OCI-LY1 (cell line): ENCODE results near the gene MYO1D.
A peak's percentile ranks its signal among the peaks of the same experiment; 100 is the strongest.

ENCODE experiments used
- H2AFZ ChIP-seq: fragments of 200-600 bp; sonication (generic), shearing (Covaris generic); 2 replicates; pipeline ENCODE4 v1.6.0; 2014; ENCODE audit warnings: antibody characterized with exemption, mild to moderate bottlenecking, low read length
- H3F3A ChIP-seq: fragments of 200-600 bp; sonication (generic), shearing (Covaris generic); 2 replicates; pipeline ENCODE4 v1.6.0; 2014; ENCODE audit warnings: mild to moderate bottlenecking, antibody characterized with exemption, low read length, moderate library complexity; ENCODE audit not compliant: insufficient read depth
- H3K27ac ChIP-seq: fragments of 200-600 bp; sonication (generic); 2 replicates; pipeline ENCODE4 v1.5.1; 2014; ENCODE audit warnings: low read length, mixed run types, mild to moderate bottlenecking, low read depth; ENCODE audit not compliant: poor library complexity, severe bottlenecking
- H3K27me3 ChIP-seq: fragments of 200-600 bp; sonication (generic); 2 replicates; pipeline ENCODE4 v1.6.0; 2014; ENCODE audit warnings: antibody characterized with exemption, mild to moderate bottlenecking, low read length, moderate library complexity; ENCODE audit not compliant: insufficient read depth
- H3K36me3 ChIP-seq: fragments of 200-600 bp; sonication (generic); 2 replicates; pipeline ENCODE4 v1.6.1; 2014; ENCODE audit warnings: mild to moderate bottlenecking, antibody characterized with exemption, low read length, moderate library complexity, mixed read lengths; ENCODE audit not compliant: insufficient read depth
- H3K4me1 ChIP-seq: fragments of 200-600 bp; sonication (generic); 2 replicates; pipeline ENCODE4 v1.5.1; 2014; ENCODE audit warnings: mild to moderate bottlenecking, low read length, moderate library complexity; ENCODE audit not compliant: insufficient read depth, severe bottlenecking
- H3K4me2 ChIP-seq: fragments of 200-600 bp; sonication (generic), shearing (Covaris generic); 2 replicates; pipeline ENCODE4 v1.6.1; 2014; ENCODE audit warnings: low read length
- H3K4me3 ChIP-seq: fragments of 200-600 bp; sonication (generic); 2 replicates; pipeline ENCODE4 v1.5.1; 2014; ENCODE audit warnings: low read length, low read depth, mild to moderate bottlenecking, mixed read lengths; ENCODE audit not compliant: poor library complexity, severe bottlenecking
- H3K79me2 ChIP-seq: fragments of 200-600 bp; shearing (Covaris generic); 2 replicates; pipeline ENCODE4 v1.6.1; 2016; ENCODE audit warnings: mixed run types, low read length, mixed read lengths; ENCODE audit not compliant: insufficient read depth
- H3K9ac ChIP-seq: fragments of 200-600 bp; sonication (generic), shearing (Covaris generic); 2 replicates; pipeline ENCODE4 v1.6.1; 2014; ENCODE audit warnings: mild to moderate bottlenecking, low read length, mixed read lengths
- H3K9me2 ChIP-seq: fragments of 200-600 bp; sonication (generic), shearing (Covaris generic); 2 replicates; pipeline ENCODE4 v1.6.1; 2014; ENCODE audit warnings: low read depth, mild to moderate bottlenecking, low read length, mixed read lengths
- H3K9me3 ChIP-seq: fragments of 200-600 bp; shearing (Covaris generic); 2 replicates; pipeline ENCODE4 v1.6.1; 2014; ENCODE audit warnings: low read length, mixed read lengths
- H4K20me1 ChIP-seq: fragments of 200-600 bp; sonication (generic), shearing (Covaris generic); 2 replicates; pipeline ENCODE4 v1.6.0; 2016; ENCODE audit warnings: mild to moderate bottlenecking, low read length; ENCODE audit not compliant: insufficient read depth
- CTCF ChIP-seq: fragments of 200-600 bp; sonication (generic), shearing (Covaris generic); IDR thresholded peaks from 2 replicates; pipeline ENCODE4 v1.5.1; 2017; ENCODE audit warnings: mild to moderate bottlenecking, antibody characterized with exemption, low read length, moderate library complexity, mixed read lengths
- EZH2 ChIP-seq: fragments of 200-600 bp; sonication (generic), shearing (Covaris generic); IDR thresholded peaks from 2 replicates; pipeline ENCODE4 v1.8.0; 2017; ENCODE audit warnings: borderline replicate concordance, mixed run types, mild to moderate bottlenecking, antibody characterized with exemption, low read length, moderate library complexity, mixed read lengths

MYO1D gene

GRCh38 chr17:32485261-32486110 lies 391.4 kb downstream of the MYO1D start:
- Histone ChIP-seq H3K9me2 (no peaks in the 10 kb centered on the region), H4K20me1 (no peaks in the 10 kb centered on the region), H2AFZ (no peak overlapping the region), H3K79me2 (no peaks in the 10 kb centered on the region), H3K9ac (peak overlapping the region; percentile 57; the same call in 1 of the 2 replicates), H3K4me2 (peak overlapping the region; percentile 68), H3K4me3 (peak overlapping the region; percentile 55), H3K9me3 (no peaks in the 10 kb centered on the region), H3K27ac (no peak overlapping the region), H3F3A (no peaks in the 10 kb centered on the region), H3K36me3 (peaks cover 23% of the 10 kb centered on the region), H3K4me1 (peaks cover 10% of the 10 kb centered on the region), H3K27me3 (peaks cover 5% of the 10 kb centered on the region)
- no peak for TF ChIP-seq EZH2
- TF ChIP-seq CTCF = no peak

GRCh38 chr17:32484628-32485027 lies 392.3 kb downstream of the MYO1D start:
- H3K4me3 ChIP-seq = no peak overlapping the region
- H2AFZ ChIP-seq = no peak overlapping the region
- TF ChIP-seq EZH2 (no peak), CTCF (no peak)
- H3K36me3 ChIP-seq = peaks cover 32% of the 10 kb centered on the region
- no peaks in the 10 kb centered on the region for H3K9me3 ChIP-seq
- no peaks in the 10 kb centered on the region for H3F3A ChIP-seq
- H3K9me2 ChIP-seq = no peaks in the 10 kb centered on the region
- H3K27ac ChIP-seq = no peak overlapping the region
- H3K4me1 ChIP-seq = peaks cover 10% of the 10 kb centered on the region
- no peak overlapping the region for H3K4me2 ChIP-seq
- H3K79me2 ChIP-seq = no peaks in the 10 kb centered on the region
- H4K20me1 ChIP-seq = no peaks in the 10 kb centered on the region
- H3K27me3 ChIP-seq = no peaks in the 10 kb centered on the region; the same call in none of the 2 replicates
- H3K9ac ChIP-seq = no peak overlapping the region

- Histone ChIP-seq H3K4me2 (no peak overlapping the region), H3K9ac (no peak overlapping the region), H3K9me3 (no peaks in the 10 kb centered on the region), H3K79me2 (no peaks in the 10 kb centered on the region), H3K27ac (no peak overlapping the region), H3K9me2 (no peaks in the 10 kb centered on the region), H3K36me3 (peaks cover 37% of the 10 kb centered on the region), H3K4me3 (no peak overlapping the region), H2AFZ (no peak overlapping the region), H3K4me1 (peaks cover 10% of the 10 kb centered on the region), H3F3A (no peaks in the 10 kb centered on the region), H4K20me1 (no peaks in the 10 kb centered on the region), H3K27me3 (no peaks in the 10 kb centered on the region; the same call in 1 of the 2 replicates)
- TF ChIP-seq CTCF (no peak), EZH2 (no peak)
These were observed 392.9 kb downstream of the MYO1D start for GRCh38 chr17:32484041-32484461.
